Neuronal stem cell (in vitro differentiated cells): ENCODE results near the gene SERPINA1.
"Not testable (repeated sequence)": the region's sequence is repeated elsewhere in the genome, so short reads cannot be mapped to it uniquely, and the experiment has no call there.

Experiments used
- DNase-seq: peaks from one replicate; pipeline ENCODE4 v3.0.0-alpha.2; 2013; ENCODE audit warnings: low spot score
- H2AFZ ChIP-seq: one replicate; pipeline ENCODE4 v1.6.1; 2013; ENCODE audit warnings: mild to moderate bottlenecking, low read length, inconsistent platforms
- H2AK5ac ChIP-seq: 2 replicates; pipeline ENCODE4 v1.6.1; 2013; ENCODE audit warnings: low read depth, mild to moderate bottlenecking, inconsistent platforms, low read length, moderate library complexity, mixed read lengths
- H2BK120ac ChIP-seq: 2 replicates; pipeline ENCODE4 v1.6.1; 2013; ENCODE audit warnings: low read depth, mild to moderate bottlenecking, inconsistent platforms, low read length, moderate library complexity, mixed read lengths
- H2BK12ac ChIP-seq: one replicate; pipeline ENCODE4 v1.6.1; 2013; ENCODE audit warnings: low read length, inconsistent platforms
- H2BK15ac ChIP-seq: 2 replicates; pipeline ENCODE4 v1.6.1; 2013; ENCODE audit warnings: mild to moderate bottlenecking, low read length, inconsistent platforms, mixed read lengths
- H2BK5ac ChIP-seq: one replicate; pipeline ENCODE4 v1.6.1; 2013; ENCODE audit warnings: inconsistent platforms, mild to moderate bottlenecking, low read length, moderate library complexity
- H3K14ac ChIP-seq: one replicate; pipeline ENCODE4 v1.6.1; 2013; ENCODE audit warnings: low read length, inconsistent platforms
- H3K18ac ChIP-seq: 2 replicates; pipeline ENCODE4 v1.6.1; 2013; ENCODE audit warnings: low read length, inconsistent platforms
- H3K23ac ChIP-seq: 2 replicates; pipeline ENCODE4 v1.6.1; 2013; ENCODE audit warnings: low read depth, mild to moderate bottlenecking, mixed read lengths, low read length, inconsistent platforms; ENCODE audit not compliant: poor library complexity
- H3K27ac ChIP-seq: replicated peaks from 3 replicates; pipeline ENCODE4 v1.5.1; 2013; ENCODE audit warnings: low read length, inconsistent platforms
- H3K27me3 ChIP-seq, 3 experiments: 2 replicates each; pipeline ENCODE4 v1.6.1; 2013; ENCODE audit warnings: low read length in 3 of 3, mild to moderate bottlenecking in 2 of 3, inconsistent platforms in 1 of 3, low read depth in 1 of 3, mixed read lengths in 1 of 3, moderate library complexity in 1 of 3; ENCODE audit not compliant: control insufficient read depth in 3 of 3, insufficient read depth in 3 of 3
- H3K36me3 ChIP-seq, 2 donors: replicated peaks in 1 of 2; 2 replicates each; pipeline ENCODE4 v1.6.1; 2013; ENCODE audit warnings: low read length in 2 of 2; ENCODE audit not compliant: control insufficient read depth in 2 of 2, insufficient read depth in 2 of 2
- H3K4ac ChIP-seq: 2 replicates; pipeline ENCODE4 v1.6.1; 2013; ENCODE audit warnings: inconsistent platforms, mild to moderate bottlenecking, low read length, moderate library complexity
- H3K4me1 ChIP-seq, 2 donors: 1 replicate in 1 of 2; 2 replicates in 1 of 2; pipeline ENCODE4 v1.6.1; 2013; ENCODE audit warnings: low read length in 2 of 2, low read depth in 1 of 2; ENCODE audit not compliant: control insufficient read depth in 2 of 2, insufficient read depth in 1 of 2
- H3K4me2 ChIP-seq: one replicate; pipeline ENCODE4 v1.6.1; 2013; ENCODE audit warnings: mild to moderate bottlenecking, low read length, inconsistent platforms; ENCODE audit not compliant: insufficient read depth, poor library complexity, severe bottlenecking
- H3K4me3 ChIP-seq, 2 donors: 2 replicates each; pipeline ENCODE4 v1.5.1; 2013; ENCODE audit warnings: low read length in 2 of 2, mild to moderate bottlenecking in 2 of 2, inconsistent platforms in 1 of 2, moderate library complexity in 1 of 2
- H3K79me1 ChIP-seq: one replicate; pipeline ENCODE4 v1.6.1; 2013; ENCODE audit warnings: low read depth, mild to moderate bottlenecking, inconsistent platforms, low read length, moderate library complexity
- H3K9ac ChIP-seq: one replicate; pipeline ENCODE4 v1.6.1; 2013; ENCODE audit warnings: mild to moderate bottlenecking, low read depth, low read length, inconsistent platforms; ENCODE audit not compliant: poor library complexity
- H3K9me3 ChIP-seq, 2 donors: replicated peaks in 1 of 2; 2 replicates each; pipeline versions ENCODE3 to v1.6.1; 2013; ENCODE audit warnings: low read length in 2 of 2, mild to moderate bottlenecking in 2 of 2, inconsistent platforms in 1 of 2, low read depth in 1 of 2, mixed read lengths in 1 of 2, moderate library complexity in 1 of 2; ENCODE audit not compliant: control insufficient read depth in 2 of 2, insufficient read depth in 1 of 2
- H4K8ac ChIP-seq: one replicate; pipeline ENCODE4 v1.6.1; 2013; ENCODE audit warnings: low read depth, mild to moderate bottlenecking, inconsistent platforms, low read length, moderate library complexity
- H4K91ac ChIP-seq: one replicate; pipeline ENCODE4 v1.6.1; 2013; ENCODE audit warnings: low read length, low read depth, mild to moderate bottlenecking, inconsistent platforms; ENCODE audit not compliant: poor library complexity
- WGBS, 2 donors: extraction: QIAGEN DNeasy Blood & Tissue Kit; methylation state at CpG; one replicate each; pipeline ENCODE4 v1.1.7; 2013; ENCODE audit warnings: missing lambda C conversion rate in 2 of 2, mixed read lengths in 1 of 2; ENCODE audit not compliant: insufficient read length in 2 of 2, insufficient replicate concordance in 1 of 2; ENCODE audit errors: extremely low coverage in 2 of 2; 5-methylcytosine and 5-hydroxymethylcytosine counted together

Gene SERPINA1

GRCh38 chr14:94412671-94413638, 24.6 kb upstream of the SERPINA1 start:
- no peak overlapping the region for H3K4me2 ChIP-seq
- H3K18ac ChIP-seq: no peak overlapping the region
- H3K79me1 ChIP-seq: no peaks in the 10 kb centered on the region
- no peak overlapping the region for H2AFZ ChIP-seq
- H3K9me3 ChIP-seq: peaks cover 0 to 1% of the 10 kb centered on the region in 2 donors
- H2BK5ac ChIP-seq: no peak overlapping the region
- no peak overlapping the region for H3K23ac ChIP-seq
- H3K4me1 ChIP-seq: no peaks in the 10 kb centered on the region
- no peak overlapping the region for H2BK12ac ChIP-seq
- no peak overlapping the region for H3K4ac ChIP-seq
- no CpG with 5 or more reads among the region's 8 CpGs for WGBS, 2 donors
- H3K27ac ChIP-seq: no peak overlapping the region
- H2AK5ac ChIP-seq: no peak overlapping the region
- no peaks in the 10 kb centered on the region for H3K36me3 ChIP-seq
- H3K4me3 ChIP-seq: no peak overlapping the region
- H3K9ac ChIP-seq: no peak overlapping the region
- no peak overlapping the region for H2BK15ac ChIP-seq
- H3K27me3 ChIP-seq: no peaks in the 10 kb centered on the region
- H4K91ac ChIP-seq: no peak overlapping the region
- H3K14ac ChIP-seq: no peak overlapping the region
- DNase-seq: no peak
- H2BK120ac ChIP-seq: no peak overlapping the region
- no peak overlapping the region for H4K8ac ChIP-seq

GRCh38 chr14:94411638-94412037, 23.2 kb upstream of the SERPINA1 start:
- Histone ChIP-seq H3K36me3 (no peaks in the 10 kb centered on the region), H3K14ac (no peak overlapping the region), H2AK5ac (no peak overlapping the region), H3K4me2 (no peak overlapping the region), H3K9me3 (peaks cover 0 to 1% of the 10 kb centered on the region in 2 donors), H3K27me3 (no peaks in the 10 kb centered on the region), H3K9ac (no peak overlapping the region), H3K23ac (no peak overlapping the region), H3K18ac (no peak overlapping the region), H3K4me3 (no peak overlapping the region), H3K27ac (no peak overlapping the region), H2BK15ac (no peak overlapping the region), H4K91ac (no peak overlapping the region), H2BK12ac (no peak overlapping the region), H3K4ac (no peak overlapping the region), H3K79me1 (no peaks in the 10 kb centered on the region), H3K4me1 (no peaks in the 10 kb centered on the region), H4K8ac (no peak overlapping the region), H2BK120ac (no peak overlapping the region), H2AFZ (no peak overlapping the region), H2BK5ac (no peak overlapping the region)
- WGBS, 2 donors: no CpG with 5 or more reads among the region's 1 CpG
- no peak for DNase-seq

GRCh38 chr14:94409430-94409829, 21.0 kb upstream of the SERPINA1 start:
- WGBS, 2 donors: no CpG with 5 or more reads among the region's 5 CpGs

GRCh38 chr14:94408546-94409095, 20.2 kb upstream of the SERPINA1 start:
- no peak overlapping the region for H4K8ac ChIP-seq
- no peaks in the 10 kb centered on the region for H3K79me1 ChIP-seq
- no peak overlapping the region for H2BK12ac ChIP-seq
- no peak overlapping the region for H4K91ac ChIP-seq
- no peak overlapping the region for H3K14ac ChIP-seq
- H3K9me3 ChIP-seq: no peaks in the 10 kb centered on the region
- no peaks in the 10 kb centered on the region for H3K27me3 ChIP-seq
- no peak overlapping the region for H2BK15ac ChIP-seq
- H3K9ac ChIP-seq: no peak overlapping the region
- H2AK5ac ChIP-seq: no peak overlapping the region
- no peak overlapping the region for H2BK5ac ChIP-seq
- no peak overlapping the region for H3K4ac ChIP-seq
- no peaks in the 10 kb centered on the region for H3K36me3 ChIP-seq
- H3K4me2 ChIP-seq: no peak overlapping the region
- WGBS, 2 donors: no CpG with 5 or more reads among the region's 4 CpGs
- no peaks in the 10 kb centered on the region for H3K4me1 ChIP-seq
- no peak overlapping the region for H2BK120ac ChIP-seq
- H3K4me3 ChIP-seq: no peak overlapping the region
- DNase-seq: no peak
- no peak overlapping the region for H3K23ac ChIP-seq
- no peak overlapping the region for H3K27ac ChIP-seq
- no peak overlapping the region for H2AFZ ChIP-seq
- H3K18ac ChIP-seq: no peak overlapping the region

More at GRCh38 chr14:94409430-94409829, 21.0 kb upstream of the SERPINA1 start:
- H3K23ac ChIP-seq, H2BK120ac ChIP-seq, H2BK5ac ChIP-seq, H4K91ac ChIP-seq, H3K27me3 ChIP-seq, H2AFZ ChIP-seq, H3K79me1 ChIP-seq, H3K14ac ChIP-seq, H3K4me2 ChIP-seq, H3K9ac ChIP-seq, H2BK12ac ChIP-seq, H2AK5ac ChIP-seq, H4K8ac ChIP-seq, H2BK15ac ChIP-seq, H3K4me1 ChIP-seq, H3K36me3 ChIP-seq, H3K4ac ChIP-seq, H3K18ac ChIP-seq, H3K27ac ChIP-seq, H3K4me3 ChIP-seq, DNase-seq, H3K9me3 ChIP-seq: not testable (repeated sequence)
